H9 (cell line): ENCODE data around the gene DCAF5. TPM values are rescaled to one million over a fixed set of nuclear protein-coding genes. Genes with fewer than 3 reads are reported as not detected.

Source experiments
- DNase-seq: peaks from one replicate; pipeline ENCODE4 v3.0.0-alpha.2; 2017
- H2AFZ ChIP-seq: one replicate; pipeline ENCODE4 v1.6.1; 2013; ENCODE audit warnings: mild to moderate bottlenecking, low read length, control low read depth, moderate library complexity
- H2AK5ac ChIP-seq: 2 replicates; pipeline ENCODE4 v1.6.1; 2013; ENCODE audit warnings: low read length, control low read depth, mixed read lengths; ENCODE audit not compliant: insufficient read length
- H2BK120ac ChIP-seq: one replicate; pipeline ENCODE4 v1.6.1; 2013; ENCODE audit warnings: low read depth, mild to moderate bottlenecking, low read length, control low read depth, inconsistent platforms; ENCODE audit not compliant: poor library complexity, severe bottlenecking
- H2BK12ac ChIP-seq: 2 replicates; pipeline ENCODE4 v1.6.1; 2013; ENCODE audit warnings: low read length, control low read depth, mixed read lengths, low read depth; ENCODE audit not compliant: insufficient read length
- H2BK15ac ChIP-seq: 2 replicates; pipeline ENCODE4 v1.6.1; 2013; ENCODE audit warnings: low read depth, low read length, control low read depth
- H2BK20ac ChIP-seq: one replicate; pipeline ENCODE4 v1.6.1; 2013; ENCODE audit warnings: low read depth, mild to moderate bottlenecking, low read length, control low read depth, inconsistent platforms; ENCODE audit not compliant: poor library complexity, severe bottlenecking
- H2BK5ac ChIP-seq: 2 replicates; pipeline ENCODE4 v1.6.1; 2013; ENCODE audit warnings: low read length, control low read depth, mixed read lengths; ENCODE audit not compliant: insufficient read length
- H3K14ac ChIP-seq: 2 replicates; pipeline ENCODE4 v1.6.1; 2013; ENCODE audit warnings: low read length, control low read depth; ENCODE audit not compliant: insufficient read depth
- H3K18ac ChIP-seq: 2 replicates; pipeline ENCODE4 v1.6.1; 2013; ENCODE audit warnings: low read depth, mild to moderate bottlenecking, mixed read lengths, low read length, control low read depth; ENCODE audit not compliant: insufficient read length
- H3K23ac ChIP-seq: 2 replicates; pipeline ENCODE4 v1.6.1; 2013; ENCODE audit warnings: low read length, control low read depth, mixed read lengths, low read depth; ENCODE audit not compliant: insufficient read length
- H3K23me2 ChIP-seq: 2 replicates; pipeline ENCODE4 v1.6.1; 2013; ENCODE audit warnings: low read depth, mild to moderate bottlenecking, mixed read lengths, low read length, control low read depth; ENCODE audit not compliant: insufficient read length, poor library complexity, severe bottlenecking
- H3K27ac ChIP-seq: 2 replicates; pipeline ENCODE4 v1.5.1; 2013; ENCODE audit warnings: low read length, control low read depth, mixed read lengths, low read depth; ENCODE audit not compliant: insufficient read length
- H3K27me3 ChIP-seq: 2 replicates; pipeline ENCODE4 v1.6.1; 2013; ENCODE audit warnings: low read length, control low read depth, inconsistent platforms; ENCODE audit not compliant: insufficient read depth
- H3K4ac ChIP-seq: 2 replicates; pipeline ENCODE4 v1.6.1; 2013; ENCODE audit warnings: low read depth, mild to moderate bottlenecking, control low read depth, inconsistent platforms, low read length, moderate library complexity
- H3K4me1 ChIP-seq: 2 replicates; pipeline ENCODE4 v1.6.1; 2013; ENCODE audit warnings: low read length, control low read depth, inconsistent platforms; ENCODE audit not compliant: insufficient read depth
- H3K4me2 ChIP-seq: 2 replicates; pipeline ENCODE4 v1.6.1; 2013; ENCODE audit warnings: low read length, control low read depth, mixed read lengths; ENCODE audit not compliant: insufficient read length, insufficient read depth
- H3K56ac ChIP-seq: 2 replicates; pipeline ENCODE4 v1.6.1; 2013; ENCODE audit warnings: low read depth, mild to moderate bottlenecking, mixed read lengths, low read length, control low read depth; ENCODE audit not compliant: insufficient read length
- H3K79me1 ChIP-seq: 2 replicates; pipeline ENCODE4 v1.6.1; 2013; ENCODE audit warnings: low read depth, mild to moderate bottlenecking, moderate library complexity, low read length, control low read depth, inconsistent platforms; ENCODE audit not compliant: insufficient read depth, poor library complexity, severe bottlenecking
- H3K79me2 ChIP-seq: 2 replicates; pipeline ENCODE4 v1.6.1; 2013; ENCODE audit warnings: low read length, control low read depth, inconsistent platforms; ENCODE audit not compliant: insufficient read depth
- H3K9ac ChIP-seq: 2 replicates; pipeline ENCODE4 v1.6.1; 2013; ENCODE audit warnings: low read length, control low read depth, mixed read lengths; ENCODE audit not compliant: insufficient read length; ENCODE audit errors: extremely low read depth
- H3K9me3 ChIP-seq: one replicate; pipeline ENCODE4 v1.6.1; 2013; ENCODE audit warnings: low read depth, low read length, inconsistent platforms; ENCODE audit not compliant: control insufficient read depth
- H3T11ph ChIP-seq: one replicate; pipeline ENCODE4 v1.6.1; 2013; ENCODE audit warnings: mild to moderate bottlenecking, low read length, control low read depth, inconsistent platforms
- H4K20me1 ChIP-seq: one replicate; pipeline ENCODE4 v1.6.1; 2013; ENCODE audit not compliant: control insufficient read depth, insufficient read length, insufficient read depth
- H4K5ac ChIP-seq: 2 replicates; pipeline ENCODE4 v1.6.1; 2013; ENCODE audit warnings: low read depth, mild to moderate bottlenecking, mixed read lengths, low read length, control low read depth; ENCODE audit not compliant: insufficient read length
- H4K8ac ChIP-seq: replicated peaks from 2 replicates; pipeline ENCODE4 v1.6.1; 2013; ENCODE audit warnings: low read length, control low read depth, mixed read lengths, low read depth; ENCODE audit not compliant: insufficient read length
- H4K91ac ChIP-seq: 2 replicates; pipeline ENCODE4 v1.6.1; 2013; ENCODE audit warnings: low read depth, mild to moderate bottlenecking, moderate library complexity, mixed read lengths, low read length, control low read depth; ENCODE audit not compliant: insufficient read length
- H3K27ac Mint-ChIP-seq, 3 experiments: 2 replicates in 2 of 3; 3 replicates in 1 of 3; pipeline ENCODE4 v1.8.0; 2020 to 2021; ENCODE audit warnings: mixed read lengths in 3 of 3, mild to moderate bottlenecking in 1 of 3, moderate library complexity in 1 of 3
- H3K27me3 Mint-ChIP-seq: 2 replicates; pipeline ENCODE4 v1.8.0; 2021; ENCODE audit warnings: low read depth, mild to moderate bottlenecking, moderate library complexity, mixed read lengths
- H3K36me3 Mint-ChIP-seq, 3 experiments: 2 replicates in 2 of 3; 3 replicates in 1 of 3; pipeline ENCODE4 v1.8.0; 2020 to 2021; ENCODE audit warnings: low read depth in 3 of 3, mixed read lengths in 3 of 3; ENCODE audit not compliant: insufficient read depth in 1 of 3
- H3K4me1 Mint-ChIP-seq, 2 experiments: 2 replicates each; pipeline ENCODE4 v1.8.0; 2020; ENCODE audit warnings: mixed read lengths in 2 of 2
- H3K4me3 Mint-ChIP-seq, 2 experiments: 2 replicates in 1 of 2; 3 replicates in 1 of 2; pipeline ENCODE4 v1.8.0; 2020 to 2021; ENCODE audit warnings: mild to moderate bottlenecking in 2 of 2, mixed read lengths in 2 of 2, moderate library complexity in 1 of 2
- H3K9me3 Mint-ChIP-seq, 2 experiments: 2 replicates in 1 of 2; 3 replicates in 1 of 2; pipeline ENCODE4 v1.8.0; 2020; ENCODE audit warnings: mild to moderate bottlenecking in 2 of 2, mixed read lengths in 2 of 2, moderate library complexity in 1 of 2
- CTCF ChIP-seq: fragments of 200-600 bp; sonication (generic); conservative IDR thresholded peaks from 3 replicates; pipeline ENCODE4 v1.8.0; 2021; ENCODE audit warnings: antibody characterized with exemption, mild to moderate bottlenecking
- WGBS: extraction: QIAGEN DNeasy Blood & Tissue Kit; methylation state at CpG from one replicate; pipeline ENCODE4 v1.1.7; 2013; ENCODE audit warnings: missing lambda C conversion rate, low lambda C conversion rate, mixed read lengths; ENCODE audit not compliant: insufficient read length; ENCODE audit errors: extremely low coverage; 5-methylcytosine and 5-hydroxymethylcytosine counted together
- total RNA-seq: library from RNA; stranded (reverse); gene quantifications from 2 replicates; pipeline ENCODE4 v1.2.1, GENCODE V29; 2021

Gene DCAF5
- total RNA-seq, 1 experiment from 2014 or later, result 31.4 TPM

- H3K27ac ChIP-seq, result no peak overlapping the region
- H3K36me3 Mint-ChIP-seq, result no peaks in the 10 kb centered on the region
- no peaks in the 10 kb centered on the region for H3K79me1 ChIP-seq
- H3K9me3 Mint-ChIP-seq, result no peaks in the 10 kb centered on the region
- H3K27me3 Mint-ChIP-seq, result no peaks in the 10 kb centered on the region
- no peak overlapping the region for H3K4ac ChIP-seq
- no peak overlapping the region for H4K91ac ChIP-seq
- H3K9me3 ChIP-seq, result no peaks in the 10 kb centered on the region
- H3K79me2 ChIP-seq, result no peaks in the 10 kb centered on the region
- no peak for TF ChIP-seq CTCF
- no peak overlapping the region for H3K9ac ChIP-seq
- no peak overlapping the region for H2BK20ac ChIP-seq
- H3K27me3 ChIP-seq, result no peaks in the 10 kb centered on the region
- no peak overlapping the region for H4K5ac ChIP-seq
- no peak overlapping the region for H3K14ac ChIP-seq
- peaks cover 4% of the 10 kb centered on the region for H3K4me1 ChIP-seq
- no peak overlapping the region for H2BK15ac ChIP-seq
- H3K23ac ChIP-seq, result no peak overlapping the region
- no peak overlapping the region for H3K18ac ChIP-seq
- H2BK5ac ChIP-seq, result no peak overlapping the region
- no peak overlapping the region for H3K4me2 ChIP-seq
- H2AFZ ChIP-seq, result no peak overlapping the region
- H3K56ac ChIP-seq, result no peak overlapping the region
- H2BK120ac ChIP-seq, result no peak overlapping the region
- H3K23me2 ChIP-seq, result no peaks in the 10 kb centered on the region
- H4K20me1 ChIP-seq, result no peaks in the 10 kb centered on the region
- H3T11ph ChIP-seq, result no peak overlapping the region
- peak overlapping the region in 1 of 3 experiments; percentile 22; a peak in 1 of 7 replicates for H3K27ac Mint-ChIP-seq
- no peak for DNase-seq
- no peak overlapping the region for H3K4me3 Mint-ChIP-seq
- no peak overlapping the region for H2BK12ac ChIP-seq
- H3K4me1 Mint-ChIP-seq, result peaks cover 24 to 28% of the 10 kb centered on the region in 2 experiments
- no peak overlapping the region for H4K8ac ChIP-seq
- no peak overlapping the region for H2AK5ac ChIP-seq
- WGBS, result no CpG with 5 or more reads among the region's 3 CpGs
Measured at GRCh38 chr14:69133206-69134125, 19.5 kb downstream of the DCAF5 start.
